Measurements from ENCODE around the gene HDAC4.

HDAC4 gene

DNA sequence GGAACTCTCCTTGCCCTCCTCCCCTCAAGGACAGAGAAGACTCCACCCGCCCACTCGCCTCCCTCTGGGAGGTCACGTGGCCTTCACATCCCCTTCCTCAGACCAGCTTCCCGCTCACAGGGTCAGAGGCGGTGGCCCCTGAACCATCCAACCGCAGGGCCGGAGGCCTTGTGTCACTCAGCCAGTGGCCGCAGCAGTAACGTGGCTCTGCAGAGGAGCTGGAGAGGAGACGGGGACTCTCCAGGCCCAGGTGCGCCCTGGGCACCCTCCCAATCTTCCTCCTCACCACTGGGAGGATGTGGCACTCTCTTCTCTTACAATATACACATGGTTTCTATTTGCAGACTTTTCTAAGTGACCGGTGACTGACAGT is 391.2 kb downstream of the HDAC4 start:
- no peaks in the 10 kb centered on the region for H3K27me3 Mint-ChIP-seq (ENCODE audit: low read depth)
- no peak overlapping the region for H3K4me3 Mint-ChIP-seq
- H3K4me1 Mint-ChIP-seq (ENCODE audit: low read depth), result no peaks in the 10 kb centered on the region
- no peaks in the 10 kb centered on the region for H3K36me3 Mint-ChIP-seq (ENCODE audit: low read depth)
- H3K9me3 Mint-ChIP-seq, result no peaks in the 10 kb centered on the region
- DNase-seq (ENCODE audit: low spot score), result no peak
- no peak overlapping the region for H3K27ac Mint-ChIP-seq

GRCh38 chr2:239008677-239009588 is 391.9 kb downstream of the HDAC4 start:
- Mint-ChIP-seq H3K9me3 (no peaks in the 10 kb centered on the region), H3K27me3 (ENCODE audit: low read depth) (no peaks in the 10 kb centered on the region), H3K4me1 (ENCODE audit: low read depth) (no peaks in the 10 kb centered on the region), H3K36me3 (ENCODE audit: low read depth) (no peaks in the 10 kb centered on the region), H3K27ac (no peak overlapping the region), H3K4me3 (no peak overlapping the region)
- no peak for DNase-seq (ENCODE audit: low spot score)

GRCh38 chr2:239008004-239008403 is 392.8 kb downstream of the HDAC4 start:
- Mint-ChIP-seq H3K27ac (no peak overlapping the region), H3K4me1 (ENCODE audit: low read depth) (no peaks in the 10 kb centered on the region), H3K27me3 (ENCODE audit: low read depth) (no peaks in the 10 kb centered on the region), H3K9me3 (no peaks in the 10 kb centered on the region), H3K4me3 (no peak overlapping the region), H3K36me3 (ENCODE audit: low read depth) (no peaks in the 10 kb centered on the region)
- DNase-seq (ENCODE audit: low spot score), result no peak

DNA sequence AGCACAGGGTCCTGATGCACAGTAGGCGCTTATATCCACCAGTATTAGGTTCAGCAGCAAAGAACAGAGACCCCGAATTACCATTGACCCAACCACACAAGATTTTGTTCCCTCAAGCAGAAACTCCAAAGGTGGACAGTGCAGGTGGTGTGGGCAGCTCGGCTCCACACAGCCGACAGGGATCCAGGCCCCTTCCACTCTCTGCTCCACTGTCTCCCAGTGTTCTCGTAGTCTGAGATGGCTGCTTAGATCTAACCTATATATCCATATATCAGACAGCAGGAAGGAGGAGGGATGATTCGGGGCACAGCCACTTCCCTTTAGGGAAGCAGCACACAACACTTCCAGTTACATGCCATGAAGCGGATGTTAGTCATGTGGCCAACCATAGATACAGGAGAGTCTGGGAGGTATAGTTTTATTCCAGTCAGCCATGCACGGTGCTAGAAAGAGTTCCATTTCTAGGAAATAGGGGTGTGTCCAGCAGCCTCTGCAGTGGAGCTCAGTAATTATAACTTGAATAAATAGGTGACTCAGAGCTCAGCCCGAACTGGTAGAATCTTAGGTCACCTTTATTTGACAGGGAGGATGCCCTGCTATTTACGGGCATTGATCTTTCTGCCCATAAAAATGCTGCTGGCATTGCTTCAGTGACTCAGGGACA is 394.1 kb downstream of the HDAC4 start:
- H3K27ac Mint-ChIP-seq, result no peak overlapping the region
- no peaks in the 10 kb centered on the region for H3K9me3 Mint-ChIP-seq
- H3K4me3 Mint-ChIP-seq, result no peak overlapping the region
- no peak for DNase-seq (ENCODE audit: low spot score)
- H3K27me3 Mint-ChIP-seq (ENCODE audit: low read depth), result peaks cover 3% of the 10 kb centered on the region
- no peaks in the 10 kb centered on the region for H3K36me3 Mint-ChIP-seq (ENCODE audit: low read depth)
- no peaks in the 10 kb centered on the region for H3K4me1 Mint-ChIP-seq (ENCODE audit: low read depth)

GRCh38 chr2:239005586-239005985 is 395.2 kb downstream of the HDAC4 start:
- DNase-seq (ENCODE audit: low spot score), result no peak
- Mint-ChIP-seq H3K4me1 (ENCODE audit: low read depth) (no peaks in the 10 kb centered on the region), H3K9me3 (no peaks in the 10 kb centered on the region), H3K27me3 (ENCODE audit: low read depth) (peaks cover 3% of the 10 kb centered on the region), H3K27ac (no peak overlapping the region), H3K36me3 (ENCODE audit: low read depth) (no peaks in the 10 kb centered on the region), H3K4me3 (no peak overlapping the region)

- Mint-ChIP-seq H3K27ac (no peak overlapping the region), H3K4me3 (no peak overlapping the region), H3K4me1 (ENCODE audit: low read depth) (no peaks in the 10 kb centered on the region), H3K9me3 (no peaks in the 10 kb centered on the region), H3K36me3 (ENCODE audit: low read depth) (no peaks in the 10 kb centered on the region), H3K27me3 (ENCODE audit: low read depth) (peaks cover 3% of the 10 kb centered on the region)
- DNase-seq (ENCODE audit: low spot score), result no peak
These were observed 396.4 kb downstream of the HDAC4 start for GRCh38 chr2:239004274-239005015.

- peaks cover 3% of the 10 kb centered on the region for H3K27me3 Mint-ChIP-seq (ENCODE audit: low read depth)
- no peak for DNase-seq (ENCODE audit: low spot score)
- H3K36me3 Mint-ChIP-seq (ENCODE audit: low read depth), result no peaks in the 10 kb centered on the region
- no peak overlapping the region for H3K27ac Mint-ChIP-seq
- H3K9me3 Mint-ChIP-seq, result no peaks in the 10 kb centered on the region
- H3K4me3 Mint-ChIP-seq, result no peak overlapping the region
- H3K4me1 Mint-ChIP-seq (ENCODE audit: low read depth), result no peaks in the 10 kb centered on the region
These were observed 397.1 kb downstream of the HDAC4 start for GRCh38 chr2:239003624-239004273.

DNA sequence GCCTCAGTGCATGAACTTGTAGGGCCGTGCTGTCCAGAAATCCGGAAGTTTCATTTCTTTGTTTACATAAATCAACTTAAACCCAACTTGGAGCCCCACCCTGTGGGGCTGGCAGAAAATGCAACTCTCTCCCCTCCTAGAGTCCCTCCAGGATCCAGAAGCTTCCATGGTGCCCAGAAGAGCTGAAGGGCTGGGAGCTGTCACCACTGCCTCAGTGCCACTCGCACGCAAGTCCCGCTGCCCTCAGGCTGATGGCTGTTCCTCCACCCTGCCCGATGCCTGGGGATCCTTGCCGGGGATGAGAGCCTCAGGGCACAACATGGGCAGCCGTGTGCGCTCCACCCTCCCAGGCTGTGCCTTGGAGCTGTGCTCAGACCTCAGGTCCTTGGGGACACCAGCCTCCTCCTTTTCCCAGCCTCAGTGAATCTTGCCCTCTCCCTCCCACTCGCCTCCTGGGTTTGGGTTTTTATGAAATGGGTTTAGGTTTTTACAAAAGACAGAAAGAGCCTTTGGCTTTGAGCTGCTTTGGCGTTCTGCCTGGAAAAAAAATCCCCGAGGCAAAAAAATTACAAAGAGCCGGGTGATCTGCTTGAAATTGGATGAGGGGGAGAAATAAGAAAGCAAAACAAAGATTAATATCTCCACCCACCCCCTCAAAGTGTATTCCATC is 397.7 kb downstream of the HDAC4 start:
- no peak overlapping the region for H3K27ac Mint-ChIP-seq
- H3K27me3 Mint-ChIP-seq (ENCODE audit: low read depth), result peaks cover 3% of the 10 kb centered on the region
- no peaks in the 10 kb centered on the region for H3K36me3 Mint-ChIP-seq (ENCODE audit: low read depth)

GRCh38 chr2:239002591-239002953 is 398.2 kb downstream of the HDAC4 start:
- H3K4me1 Mint-ChIP-seq (ENCODE audit: low read depth), result no peaks in the 10 kb centered on the region
- no peaks in the 10 kb centered on the region for H3K9me3 Mint-ChIP-seq
- peaks cover 3% of the 10 kb centered on the region for H3K27me3 Mint-ChIP-seq (ENCODE audit: low read depth)
- no peak for DNase-seq (ENCODE audit: low spot score)
- H3K4me3 Mint-ChIP-seq, result no peak overlapping the region
- H3K27ac Mint-ChIP-seq, result no peak overlapping the region
- no peaks in the 10 kb centered on the region for H3K36me3 Mint-ChIP-seq (ENCODE audit: low read depth)

More for the DNA sequence above, 397.7 kb downstream of the HDAC4 start:
- Mint-ChIP-seq H3K4me1 (ENCODE audit: low read depth) (no peaks in the 10 kb centered on the region), H3K4me3 (no peak overlapping the region), H3K9me3 (no peaks in the 10 kb centered on the region)
- no peak for DNase-seq (ENCODE audit: low spot score)

- Mint-ChIP-seq H3K27ac (no peak overlapping the region), H3K4me3 (no peak overlapping the region), H3K4me1 (ENCODE audit: low read depth) (no peaks in the 10 kb centered on the region), H3K36me3 (ENCODE audit: low read depth) (no peaks in the 10 kb centered on the region), H3K9me3 (no peaks in the 10 kb centered on the region), H3K27me3 (ENCODE audit: low read depth) (peaks cover 3% of the 10 kb centered on the region)
- DNase-seq (ENCODE audit: low spot score), result no peak
These were observed 399.0 kb downstream of the HDAC4 start for GRCh38 chr2:239001794-239002193.

GRCh38 chr2:239000500-239001073 is 400.2 kb downstream of the HDAC4 start:
- no peaks in the 10 kb centered on the region for H3K36me3 Mint-ChIP-seq (ENCODE audit: low read depth)
- no peaks in the 10 kb centered on the region for H3K4me1 Mint-ChIP-seq (ENCODE audit: low read depth)
- DNase-seq (ENCODE audit: low spot score), result no peak
- H3K9me3 Mint-ChIP-seq, result no peaks in the 10 kb centered on the region
- peaks cover 3% of the 10 kb centered on the region for H3K27me3 Mint-ChIP-seq (ENCODE audit: low read depth)
- H3K27ac Mint-ChIP-seq, result no peak overlapping the region
- no peak overlapping the region for H3K4me3 Mint-ChIP-seq

GRCh38 chr2:239000089-239000488 is 400.7 kb downstream of the HDAC4 start:
- Mint-ChIP-seq H3K27me3 (ENCODE audit: low read depth) (peaks cover 3% of the 10 kb centered on the region), H3K27ac (no peak overlapping the region), H3K4me1 (ENCODE audit: low read depth) (no peaks in the 10 kb centered on the region), H3K9me3 (no peaks in the 10 kb centered on the region), H3K4me3 (no peak overlapping the region), H3K36me3 (ENCODE audit: low read depth) (no peaks in the 10 kb centered on the region)
- DNase-seq (ENCODE audit: low spot score), result no peak

GRCh38 chr2:238999291-238999741 is 401.5 kb downstream of the HDAC4 start:
- no peak for DNase-seq (ENCODE audit: low spot score)
- Mint-ChIP-seq H3K4me1 (ENCODE audit: low read depth) (no peaks in the 10 kb centered on the region), H3K27me3 (ENCODE audit: low read depth) (peaks cover 3% of the 10 kb centered on the region), H3K27ac (no peak overlapping the region), H3K4me3 (no peak overlapping the region), H3K9me3 (no peaks in the 10 kb centered on the region), H3K36me3 (ENCODE audit: low read depth) (no peaks in the 10 kb centered on the region)
